ENCODE measurements around the gene PTPRT.

PTPRT gene

DNA sequence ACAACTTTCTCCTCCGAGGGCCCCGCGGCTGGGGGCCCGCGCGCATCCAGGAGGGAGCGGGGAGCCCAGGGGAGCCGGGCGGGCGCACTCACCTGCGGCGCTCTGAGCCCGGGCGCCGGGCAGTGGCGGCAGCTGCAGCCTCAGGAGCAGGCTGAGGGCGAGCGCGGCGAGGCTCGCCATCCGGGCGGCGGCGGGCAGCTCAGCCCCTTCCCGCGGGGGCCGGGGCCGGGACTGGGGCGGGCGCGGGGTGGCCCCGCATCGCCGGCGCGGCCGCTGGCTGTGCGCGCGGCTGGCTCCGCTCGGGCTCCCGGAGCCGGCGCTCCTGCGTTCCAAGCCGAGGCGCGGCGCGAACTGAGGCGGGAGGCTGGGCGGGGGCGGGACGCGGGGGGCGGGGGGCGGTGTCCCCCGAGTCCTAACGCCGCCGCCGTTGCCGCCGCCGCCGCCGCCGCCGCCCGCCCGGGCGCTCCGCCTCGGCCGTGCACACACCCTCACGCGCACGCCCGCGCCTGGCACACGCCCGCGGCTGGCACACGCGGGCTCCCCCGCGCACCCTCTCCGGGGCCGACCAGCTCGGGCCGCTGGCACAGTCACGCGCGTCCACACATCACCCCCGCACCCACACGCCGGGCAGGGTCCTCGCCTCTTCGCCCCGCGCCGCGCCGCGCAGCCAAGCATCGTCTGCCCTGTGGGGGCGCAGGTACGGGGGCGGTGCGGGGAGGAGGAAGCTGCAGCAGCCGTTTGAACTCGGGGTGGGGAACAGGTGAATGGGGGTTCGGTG, at the start of gene PTPRT:
Gene PTPRT, minus strand, starts transcription at position 353 of the 778 bp plus-strand sequence. Its CDS starts 173 bp downstream, at position 180.
- Mint-ChIP-seq H3K27ac (no peak within 1 kb of the TSS), H3K9me3 (no peaks in the 10 kb centered on the region), H3K27me3 (ENCODE audit: low read depth, poor library complexity) (peaks cover 82% of the 10 kb centered on the region), H3K36me3 (ENCODE audit: low read depth) (no peaks in the 10 kb centered on the region), H3K4me3 (peak within 1 kb of the TSS; percentile 76), H3K4me1 (peaks cover 7% of the 10 kb centered on the region)
- no peak for TF ChIP-seq CTCF (IDR thresholded peaks at IDR 0.05)
- DNase-seq, result peak; percentile 36

GRCh38 chr20:43238833-43239232, 49.1 kb upstream of the PTPRT start:
- H3K36me3 Mint-ChIP-seq (ENCODE audit: low read depth), result no peaks in the 10 kb centered on the region

DNA sequence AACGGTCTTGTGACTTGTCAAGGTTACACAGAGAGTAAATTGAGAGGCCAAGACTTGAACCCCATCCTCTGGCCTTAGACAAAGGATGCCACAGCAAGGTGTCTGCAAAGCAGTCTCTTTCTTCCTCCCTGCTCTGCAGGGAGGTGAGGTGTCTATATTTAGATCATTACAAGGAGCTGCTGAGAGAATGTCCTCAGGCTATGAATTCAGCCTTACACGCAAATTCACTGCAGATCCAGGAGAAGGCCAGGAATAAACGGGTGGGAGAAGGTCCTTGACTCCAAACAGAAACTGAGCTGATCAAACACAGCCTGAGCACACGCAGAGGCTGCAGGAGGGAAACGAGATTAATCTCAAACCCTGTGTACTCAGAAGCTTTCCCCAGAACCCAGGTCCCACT, 48.6 kb upstream of the PTPRT start:
- Mint-ChIP-seq H3K27ac (no peak overlapping the region), H3K4me3 (no peak overlapping the region), H3K9me3 (peaks cover 4% of the 10 kb centered on the region), H3K4me1 (no peaks in the 10 kb centered on the region), H3K27me3 (ENCODE audit: low read depth, poor library complexity) (peaks cover 20% of the 10 kb centered on the region), H3K36me3 (ENCODE audit: low read depth) (no peaks in the 10 kb centered on the region)
- DNase-seq, result no peak
- no peak for TF ChIP-seq CTCF (IDR thresholded peaks at IDR 0.05)

More at GRCh38 chr20:43238833-43239232, 49.1 kb upstream of the PTPRT start:
- Mint-ChIP-seq H3K27me3 (ENCODE audit: low read depth, poor library complexity) (peaks cover 24% of the 10 kb centered on the region), H3K4me3 (no peak overlapping the region), H3K27ac (no peak overlapping the region), H3K9me3 (peaks cover 4% of the 10 kb centered on the region), H3K4me1 (no peaks in the 10 kb centered on the region)
- no peak for DNase-seq
- TF ChIP-seq CTCF (IDR thresholded peaks at IDR 0.05), result no peak

DNA sequence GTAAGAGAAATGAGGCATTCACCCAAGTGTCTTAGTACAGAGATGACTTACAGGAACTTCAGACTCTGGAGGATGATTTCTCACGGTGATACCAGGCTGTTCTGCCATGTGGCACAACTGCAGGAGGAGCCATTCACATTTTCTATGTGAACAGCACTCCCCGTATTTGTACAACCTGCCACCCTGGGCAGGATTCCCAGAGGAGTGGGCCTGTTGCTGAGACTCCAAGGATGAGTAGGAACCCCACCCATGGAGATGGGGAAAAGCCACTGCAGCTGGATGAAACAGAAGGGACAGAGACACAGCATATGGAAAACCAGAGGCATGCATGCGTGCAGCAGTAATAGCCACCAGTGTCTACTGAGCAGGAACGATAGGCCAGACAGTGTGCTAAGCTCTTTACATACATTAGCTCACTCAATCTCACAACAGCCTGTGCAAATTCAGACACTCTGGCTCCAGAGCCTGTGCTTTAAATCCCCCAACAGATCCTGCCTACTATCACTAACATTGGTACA, 48.0 kb upstream of the PTPRT start:
- Mint-ChIP-seq H3K4me3 (no peak overlapping the region), H3K36me3 (ENCODE audit: low read depth) (no peaks in the 10 kb centered on the region), H3K27ac (no peak overlapping the region), H3K4me1 (no peaks in the 10 kb centered on the region), H3K27me3 (ENCODE audit: low read depth, poor library complexity) (peaks cover 20% of the 10 kb centered on the region), H3K9me3 (peaks cover 4% of the 10 kb centered on the region)
- no peak for DNase-seq
- TF ChIP-seq CTCF (IDR thresholded peaks at IDR 0.05), result no peak

DNA sequence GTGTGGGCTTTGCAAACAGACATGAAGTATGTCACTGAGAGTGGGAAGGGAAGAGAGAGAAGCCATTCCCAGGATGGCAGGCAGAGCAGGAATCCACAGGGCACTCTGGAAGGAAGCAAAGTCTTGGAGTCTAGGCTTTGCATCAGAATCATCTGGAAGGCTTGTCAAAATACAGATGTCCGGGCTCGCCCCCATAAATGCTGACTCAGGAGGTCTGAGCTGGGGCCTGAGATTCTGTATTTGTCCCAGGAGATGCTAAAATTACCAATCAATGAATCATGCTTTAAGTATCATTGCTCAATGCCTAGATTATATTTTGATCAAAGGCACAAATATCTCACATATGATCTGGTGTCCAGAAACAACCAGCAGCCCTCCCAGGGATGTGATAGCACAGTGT, 46.3 kb upstream of the PTPRT start:
- Mint-ChIP-seq H3K9me3 (peaks cover 4% of the 10 kb centered on the region), H3K36me3 (ENCODE audit: low read depth) (no peaks in the 10 kb centered on the region), H3K4me1 (no peaks in the 10 kb centered on the region), H3K27me3 (ENCODE audit: low read depth, poor library complexity) (peaks cover 22% of the 10 kb centered on the region), H3K4me3 (no peak overlapping the region), H3K27ac (no peak overlapping the region)
- no peak for TF ChIP-seq CTCF (IDR thresholded peaks at IDR 0.05)
- DNase-seq, result no peak

DNA sequence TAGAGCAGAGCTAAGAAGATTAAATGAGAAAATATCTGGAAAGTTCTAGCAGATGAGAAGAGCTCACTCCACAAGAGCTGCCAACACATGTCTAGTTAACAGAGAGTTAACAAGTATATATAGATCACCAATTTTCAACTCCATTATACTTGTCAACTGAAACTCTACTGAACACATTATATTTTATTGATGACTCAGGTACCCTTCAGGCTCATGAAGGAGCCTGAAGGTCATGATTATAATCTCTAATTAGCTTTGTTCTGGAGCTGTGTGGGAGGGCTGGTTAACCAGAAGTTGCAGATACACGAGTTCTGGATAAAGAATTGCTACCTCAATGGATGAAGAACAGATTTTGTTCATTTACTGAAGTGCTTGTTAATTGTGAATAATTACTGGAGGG, 42.1 kb upstream of the PTPRT start:
- no peak for DNase-seq
- no peak for TF ChIP-seq CTCF (IDR thresholded peaks at IDR 0.05)
- H3K9me3 Mint-ChIP-seq, result no peaks in the 10 kb centered on the region
- peaks cover 4% of the 10 kb centered on the region for H3K4me1 Mint-ChIP-seq
- peaks cover 9% of the 10 kb centered on the region for H3K27me3 Mint-ChIP-seq (ENCODE audit: low read depth, poor library complexity)
- H3K36me3 Mint-ChIP-seq (ENCODE audit: low read depth), result no peaks in the 10 kb centered on the region
- no peak overlapping the region for H3K4me3 Mint-ChIP-seq
- H3K27ac Mint-ChIP-seq, result no peak overlapping the region

Data from nephron progenitor cell (in vitro differentiated cells).